Tibial nerve (tissue), 3 donors: ENCODE measurements around the gene EEA1.

Source experiments
- POLR2A ChIP-seq, 2 donors: fragments of 450-650 bp; IDR thresholded peaks; one replicate each; pipeline ENCODE4 v1.6.1; 2017; ENCODE audit warnings: antibody characterized with exemption in 2 of 2, mild to moderate bottlenecking in 2 of 2, moderate library complexity in 2 of 2
- TF ChIP-seq, protein P1 (sequence below), 5 experiments: fragments of 200-600 bp in 3 of 5; fragments of 450-650 bp in 2 of 5; sonication (generic) in 3 of 5; IDR thresholded peaks; one replicate each; pipeline ENCODE4 v1.5.1; 2016 to 2019; ENCODE audit warnings: antibody characterized with exemption in 5 of 5, mild to moderate bottlenecking in 3 of 5, moderate library complexity in 2 of 5

DNA sequence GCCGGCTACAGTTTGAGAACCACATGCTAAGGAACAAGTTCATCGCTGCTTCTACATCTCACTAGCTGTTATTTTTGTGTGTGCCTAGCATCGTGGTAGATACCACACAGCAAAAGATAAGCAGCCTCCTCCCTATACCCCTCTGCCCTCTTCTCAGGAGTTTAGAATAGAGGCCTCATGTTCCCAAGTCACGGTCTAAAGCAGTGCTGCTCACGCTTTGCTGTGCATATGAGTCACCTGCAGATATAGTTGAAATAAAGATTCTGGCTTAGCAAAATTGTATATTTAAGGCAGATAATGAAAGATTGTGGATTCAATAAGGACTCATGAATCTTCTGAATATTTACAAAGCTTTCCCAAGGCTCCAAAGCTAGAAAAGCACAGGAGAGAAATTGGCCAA lies 198.3 kb downstream of the EEA1 start:
- TF ChIP-seq, protein P1, sequence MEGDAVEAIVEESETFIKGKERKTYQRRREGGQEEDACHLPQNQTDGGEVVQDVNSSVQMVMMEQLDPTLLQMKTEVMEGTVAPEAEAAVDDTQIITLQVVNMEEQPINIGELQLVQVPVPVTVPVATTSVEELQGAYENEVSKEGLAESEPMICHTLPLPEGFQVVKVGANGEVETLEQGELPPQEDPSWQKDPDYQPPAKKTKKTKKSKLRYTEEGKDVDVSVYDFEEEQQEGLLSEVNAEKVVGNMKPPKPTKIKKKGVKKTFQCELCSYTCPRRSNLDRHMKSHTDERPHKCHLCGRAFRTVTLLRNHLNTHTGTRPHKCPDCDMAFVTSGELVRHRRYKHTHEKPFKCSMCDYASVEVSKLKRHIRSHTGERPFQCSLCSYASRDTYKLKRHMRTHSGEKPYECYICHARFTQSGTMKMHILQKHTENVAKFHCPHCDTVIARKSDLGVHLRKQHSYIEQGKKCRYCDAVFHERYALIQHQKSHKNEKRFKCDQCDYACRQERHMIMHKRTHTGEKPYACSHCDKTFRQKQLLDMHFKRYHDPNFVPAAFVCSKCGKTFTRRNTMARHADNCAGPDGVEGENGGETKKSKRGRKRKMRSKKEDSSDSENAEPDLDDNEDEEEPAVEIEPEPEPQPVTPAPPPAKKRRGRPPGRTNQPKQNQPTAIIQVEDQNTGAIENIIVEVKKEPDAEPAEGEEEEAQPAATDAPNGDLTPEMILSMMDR (IDR thresholded peaks at IDR 0.05), result no peak
- TF ChIP-seq POLR2A (IDR thresholded peaks at IDR 0.05), result no peak
